ENCODE data around the gene EXOC3L4. TPM values are rescaled to one million over a fixed set of nuclear protein-coding genes. Genes with fewer than 3 reads are reported as not detected.

The EXOC3L4 gene
- total and polyA plus RNA-seq, 2 of the 8 experiments (the other 6 are each of a cell fraction or from before 2014, with no cell fraction given): 0.45 to 0.57 TPM

- no peak overlapping the region for H2BK15ac ChIP-seq (ENCODE audit: low read length)
- no peak overlapping the region for H4K5ac ChIP-seq (ENCODE audit: insufficient read length, low read depth, low read length)
- H3K9me3 ChIP-seq (ENCODE audit: insufficient read depth in 2 of 2, low read depth in 1 of 2, low read length in 1 of 2): no peaks in the 10 kb centered on the region
- no peak overlapping the region for H2BK120ac ChIP-seq (replicated peaks; ENCODE audit: low read depth, low read length)
- H2AK5ac ChIP-seq (ENCODE audit: low read depth, low read length): no peak overlapping the region
- no peak overlapping the region for H2BK5ac ChIP-seq (ENCODE audit: low read depth, low read length)
- H4K91ac ChIP-seq (replicated peaks; ENCODE audit: insufficient read length, low read length): no peak overlapping the region
- FAIRE-seq (no peak), DNase-seq (ENCODE audit: low read depth in 1 of 2, low spot score in 2 of 2) (no peak)
- no peak overlapping the region for H3K9ac ChIP-seq (replicated peaks in 1 of 4; ENCODE audit: extremely low read depth in 1 of 4, low read depth in 3 of 4, low read length in 3 of 4)
- H3K4me3 ChIP-seq (ENCODE audit: extremely low read depth in 1 of 4, insufficient read depth in 2 of 4, low read depth in 3 of 4, low read length in 4 of 4): no peak overlapping the region
- H3K14ac ChIP-seq (ENCODE audit: insufficient read length): no peak overlapping the region
- H4K8ac ChIP-seq (ENCODE audit: extremely low read depth, insufficient read depth, low read length): no peak overlapping the region; the same call in 1 of the 2 replicates
- H3K27me3 ChIP-seq (replicated peaks in 1 of 4; ENCODE audit: control insufficient read depth in 3 of 4, extremely low read depth in 1 of 4, insufficient read depth in 3 of 4, low read length in 3 of 4): peaks cover 0 to 9% (median 2%) of the 10 kb centered on the region in 4 experiments; a peak in 1 of 7 replicates
- H3K27ac ChIP-seq (ENCODE audit: low read depth, low read length): no peak overlapping the region
- no peak overlapping the region for H3K4ac ChIP-seq (replicated peaks; ENCODE audit: insufficient read length, low read depth, low read length)
- H3K23ac ChIP-seq (ENCODE audit: insufficient read length): no peak overlapping the region
- H3K79me1 ChIP-seq (ENCODE audit: low read depth, low read length): no peaks in the 10 kb centered on the region
- H4K20me1 ChIP-seq (replicated peaks in 1 of 2; ENCODE audit: control insufficient read depth in 1 of 2, insufficient read depth in 2 of 2, low read length in 2 of 2): no peaks in the 10 kb centered on the region
- H3K4me1 ChIP-seq (replicated peaks in 1 of 4; ENCODE audit: control insufficient read depth in 3 of 4, insufficient read depth in 4 of 4, low read length in 3 of 4): peaks cover 0 to 6% (median 0%) of the 10 kb centered on the region in 4 experiments; a peak in 2 of 7 replicates
- no peaks in the 10 kb centered on the region for H3K36me3 ChIP-seq (ENCODE audit: control insufficient read depth in 2 of 4, insufficient read depth in 4 of 4, low read length in 3 of 4)
- POLR2A ChIA-PET (ENCODE audit: partially characterized antibody): no interaction called here
- H2BK20ac ChIP-seq (ENCODE audit: low read length): no peak overlapping the region
- no peaks in the 10 kb centered on the region for H3K79me2 ChIP-seq (ENCODE audit: control insufficient read depth in 1 of 2, insufficient read depth in 2 of 2, low read length in 2 of 2)
- 89% methylated on average over 28 of the region's 32 CpGs; no CpG with 5 or more reads in 1 of the 2 experiments for WGBS, 2 experiments (ENCODE audit: extremely low coverage in 1 of 2, insufficient coverage in 1 of 2, insufficient read length in 1 of 2, insufficient replicate concordance in 2 of 2, low coverage in 1 of 2, low lambda C conversion rate in 2 of 2, missing lambda C conversion rate in 1 of 2)
- no peak overlapping the region for H3K56ac ChIP-seq (replicated peaks; ENCODE audit: insufficient read length, low read depth, low read length)
- H2BK12ac ChIP-seq (ENCODE audit: low read depth, low read length): no peak overlapping the region
- H2AFZ ChIP-seq (ENCODE audit: low read length): no peak overlapping the region
- no peak overlapping the region for H3K18ac ChIP-seq (ENCODE audit: extremely low read depth, low read length)
- H3K23me2 ChIP-seq (ENCODE audit: low read depth, low read length): peaks cover 6% of the 10 kb centered on the region; the same call in 1 of the 2 replicates
- CTCF ChIA-PET (ENCODE audit: partially characterized antibody): interaction anchor here (1.1 to 1.9 kb wide), 3 partner anchors 12 to 71 kb away, joined by 3 to 4 read pairs (median 3); no protein-coding TSS in a partner anchor
- no peak overlapping the region for H3K4me2 ChIP-seq (ENCODE audit: insufficient read depth in 1 of 2, low read depth in 2 of 2, low read length in 2 of 2)
- no peak for TF ChIP-seq YY1 (IDR thresholded peaks at IDR 0.05; ENCODE audit: low read depth, low read length)
- no peak for TF ChIP-seq TAF7 (optimal IDR thresholded peaks at IDR 0.05; ENCODE audit: borderline replicate concordance, low read depth, low read length)
- TF ChIP-seq USF2 (IDR thresholded peaks at IDR 0.05; ENCODE audit: low read length): no peak
- TF ChIP-seq RAD21 (IDR thresholded peaks at IDR 0.05 in 1 of 2, conservative IDR thresholded peaks at IDR 0.05 in 1 of 2; ENCODE audit: low read depth in 2 of 2, low read length in 2 of 2): no peak
- no peak for TF ChIP-seq MAX (IDR thresholded peaks at IDR 0.05)
- TF ChIP-seq TAF1 (IDR thresholded peaks at IDR 0.05; ENCODE audit: low read depth, low read length): no peak
- TF ChIP-seq ZNF274 (IDR thresholded peaks at IDR 0.05; ENCODE audit: borderline replicate concordance, extremely low read depth, low read length): no peak
- TF ChIP-seq EGR1 (IDR thresholded peaks at IDR 0.05; ENCODE audit: borderline replicate concordance, low read depth, low read length): no peak
- TF ChIP-seq POLR2AphosphoS5 (IDR thresholded peaks at IDR 0.05; ENCODE audit: low read depth, low read length): no peak
- TF ChIP-seq NRF1 (IDR thresholded peaks at IDR 0.05; ENCODE audit: low read depth, low read length): no peak
- TF ChIP-seq RXRA (IDR thresholded peaks at IDR 0.05; ENCODE audit: insufficient read depth, low read depth, low read length): no peak
- no peak for TF ChIP-seq SP2 (IDR thresholded peaks at IDR 0.05; ENCODE audit: low read length)
Measured at GRCh38 chr14:103071544-103072251, 22.8 kb upstream of the EXOC3L4 start.

All from H1 (cell line).